GM21737 (cell line): Measurements from ENCODE around the gene NCF4.
A peak's percentile ranks its signal among the peaks of the same experiment; 100 is the strongest.

Experiments
- ATAC-seq: cut with Tn5 transposase; IDR thresholded peaks from one replicate; pipeline ENCODE4 v1.9.1; 2021; ENCODE audit warnings: mild to moderate bottlenecking, moderate library complexity; ENCODE audit not compliant: unreplicated experiment

NCF4 gene

GRCh38 chr22:36860821-36861659 is at the start of gene NCF4:
Gene NCF4, plus strand, starts transcription at chr22:36861006. Its CDS starts 166 bp downstream, at chr22:36861172.
- ATAC-seq = peak; percentile 58

- no peak for ATAC-seq
These were observed 49.6 kb upstream of the NCF4 start for GRCh38 chr22:36811094-36811800.

GRCh38 chr22:36814801-36815200 is 46.0 kb upstream of the NCF4 start:
- ATAC-seq = no peak

- ATAC-seq = no peak
These were observed 45.1 kb upstream of the NCF4 start for GRCh38 chr22:36815558-36816338.

- no peak for ATAC-seq
These were observed 44.5 kb upstream of the NCF4 start for GRCh38 chr22:36816339-36816635.

GRCh38 chr22:36816636-36817524 is 43.9 kb upstream of the NCF4 start, which contains the start of gene PVALB:
Gene PVALB, minus strand, starts transcription at chr22:36817035. Its CDS starts 30 bp downstream, at chr22:36817005.
- ATAC-seq = no peak

- ATAC-seq = no peak
These were observed 43.3 kb upstream of the NCF4 start for GRCh38 chr22:36817525-36817848.

- ATAC-seq = no peak
These were observed 42.7 kb upstream of the NCF4 start for GRCh38 chr22:36818010-36818642.

- no peak for ATAC-seq
These were observed 41.7 kb upstream of the NCF4 start for GRCh38 chr22:36819112-36819511.

GRCh38 chr22:36822581-36822980 is 38.2 kb upstream of the NCF4 start:
- no peak for ATAC-seq

GRCh38 chr22:36823186-36823839 is 37.5 kb upstream of the NCF4 start:
- ATAC-seq = no peak

- no peak for ATAC-seq
These were observed 36.2 kb upstream of the NCF4 start for GRCh38 chr22:36824655-36825054.

- no peak for ATAC-seq
These were observed 34.5 kb upstream of the NCF4 start for GRCh38 chr22:36826262-36826661.

GRCh38 chr22:36828815-36829214 is 32.0 kb upstream of the NCF4 start:
- ATAC-seq = no peak

- ATAC-seq = no peak
These were observed 31.3 kb upstream of the NCF4 start for GRCh38 chr22:36829370-36830002.

GRCh38 chr22:36830601-36831000 is 30.2 kb upstream of the NCF4 start:
- ATAC-seq = no peak

GRCh38 chr22:36831206-36831605 is 29.6 kb upstream of the NCF4 start:
- no peak for ATAC-seq

GRCh38 chr22:36831717-36832116 is 29.1 kb upstream of the NCF4 start:
- no peak for ATAC-seq

GRCh38 chr22:36833073-36833472 is 27.7 kb upstream of the NCF4 start:
- ATAC-seq = no peak
